Stimulated activated CD4-positive, alpha-beta T cell treated with anti-CD3 and anti-CD28 coated beads, Interleukin-15, amount 100 ng/mL, for 24 hours (primary cell): ENCODE data around the gene FAM9C.
"Not testable (repeated sequence)": the region's sequence is repeated elsewhere in the genome, so short reads cannot be mapped to it uniquely, and the experiment has no call there.

Experiments
- DNase-seq: peaks from one replicate; pipeline ENCODE4 v3.0.0-alpha.2; 2020

The FAM9C gene

GRCh38 chrX:13036896-13037295 is 7.5 kb downstream of the FAM9C start:
- DNase-seq = no peak

GRCh38 chrX:13033193-13033592 is 11.2 kb downstream of the FAM9C start:
- no peak for DNase-seq

- DNase-seq = no peak
Observed at GRCh38 chrX:13029887-13030771, 14.3 kb downstream of the FAM9C start.

DNA sequence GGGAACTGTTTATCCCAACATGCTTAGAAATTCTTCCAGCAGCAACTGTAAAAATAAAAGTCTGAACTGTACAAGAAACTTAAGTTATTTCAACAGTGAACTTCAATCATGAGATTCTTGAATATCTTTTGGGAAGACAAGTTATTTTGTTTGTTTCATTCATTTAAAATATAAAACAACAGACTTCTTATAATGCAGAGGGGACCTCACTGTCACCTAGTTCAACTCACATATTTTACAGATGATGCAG is 14.9 kb downstream of the FAM9C start:
- no peak for DNase-seq

DNA sequence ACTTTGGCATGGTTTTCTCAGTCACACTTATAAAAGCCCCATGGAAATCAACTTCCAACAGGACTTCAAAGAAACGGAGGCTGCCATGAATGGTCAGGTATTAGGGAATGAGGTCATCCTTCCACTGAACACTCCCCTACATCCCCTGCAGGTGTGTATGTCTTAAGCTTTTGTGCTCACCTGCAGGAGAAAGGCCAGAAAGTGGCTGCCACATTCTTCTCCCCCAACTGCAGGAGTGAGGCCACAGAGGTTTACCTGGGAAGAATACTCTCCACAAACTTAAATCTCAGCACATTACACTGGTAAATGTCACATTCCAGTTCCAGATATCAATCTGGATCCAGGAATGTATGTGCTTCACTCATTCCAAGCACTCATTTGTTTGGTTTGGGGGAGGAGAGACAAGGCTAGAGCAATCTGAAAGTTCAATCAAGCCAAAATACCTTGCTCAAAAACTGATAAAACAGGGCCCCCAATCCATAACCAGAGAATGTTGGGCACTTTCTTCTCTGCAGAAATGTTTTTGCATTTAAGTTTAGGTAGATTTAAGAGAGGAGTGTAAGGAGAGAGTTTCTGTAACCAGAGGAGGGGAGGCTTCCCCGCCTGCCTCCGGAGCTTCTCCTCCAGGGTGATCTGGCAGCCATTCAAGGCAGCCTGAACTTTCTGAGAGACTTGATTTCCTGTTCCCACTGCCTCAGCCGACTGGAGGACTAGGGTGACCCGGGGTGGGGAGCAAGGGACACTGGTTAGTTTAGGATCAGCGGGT is 15.4 kb downstream of the FAM9C start:
- DNase-seq = no peak

GRCh38 chrX:13026877-13027652 is 17.4 kb downstream of the FAM9C start:
- no peak for DNase-seq

DNA sequence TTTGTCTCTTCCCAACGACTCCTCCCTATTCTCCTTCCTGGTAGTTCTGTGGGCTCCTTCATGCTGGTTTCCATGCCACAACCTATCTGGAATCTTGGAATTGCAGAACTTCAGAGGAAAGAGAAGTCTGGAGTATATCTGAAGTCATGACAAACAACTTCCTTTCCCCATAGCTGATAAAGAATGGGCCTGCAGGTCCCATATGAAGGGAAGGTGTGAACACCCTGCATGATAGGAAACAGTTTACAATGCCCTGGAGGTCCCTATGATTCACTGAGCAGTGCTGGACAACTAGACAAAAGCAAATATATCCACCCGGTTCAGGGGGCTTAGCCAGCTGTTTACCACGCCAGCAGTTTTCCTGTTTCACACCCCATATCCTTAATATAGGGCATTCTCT is 19.4 kb downstream of the FAM9C start:
- DNase-seq = no peak

DNA sequence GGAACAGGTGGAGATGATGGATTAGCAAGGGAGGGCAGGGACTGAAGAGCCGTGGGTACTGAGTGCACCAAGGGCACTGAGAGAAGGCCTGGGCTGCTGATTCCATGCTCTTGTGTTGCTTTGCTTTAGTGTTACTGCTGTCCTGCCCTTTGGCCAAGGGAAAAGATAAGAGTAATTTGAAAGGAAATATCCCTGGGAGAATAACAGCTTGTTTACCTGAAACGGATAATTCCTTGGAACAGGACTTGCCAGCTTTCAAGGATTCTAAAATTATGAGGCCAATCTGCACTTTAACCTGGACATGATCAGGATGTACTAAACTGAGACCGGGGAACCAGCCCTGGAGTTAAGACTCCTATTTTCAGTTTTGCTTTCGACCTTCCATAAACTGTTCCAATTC is 20.4 kb downstream of the FAM9C start:
- DNase-seq = no peak

GRCh38 chrX:13023567-13023966 is 20.9 kb downstream of the FAM9C start:
- DNase-seq = no peak

DNA sequence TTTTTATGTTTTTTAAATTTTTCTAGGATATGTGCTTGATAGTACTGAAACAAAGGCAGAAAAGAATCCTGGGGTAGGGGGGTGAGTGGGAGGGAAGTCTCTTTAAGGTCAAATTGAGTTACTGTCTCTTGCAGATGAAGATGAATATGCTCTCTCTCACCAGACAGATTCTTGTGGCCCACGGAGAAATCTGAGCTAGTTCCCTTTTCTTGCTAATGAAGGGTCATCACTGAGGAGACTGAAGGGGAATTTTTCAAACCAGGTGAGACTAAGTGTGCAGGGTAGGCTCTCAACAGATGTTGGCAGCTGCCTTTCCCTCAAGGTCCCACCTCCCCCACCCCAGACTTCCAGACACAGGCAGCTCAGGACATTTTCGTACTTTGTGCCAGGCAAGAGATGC is 21.5 kb downstream of the FAM9C start:
- no peak for DNase-seq

DNA sequence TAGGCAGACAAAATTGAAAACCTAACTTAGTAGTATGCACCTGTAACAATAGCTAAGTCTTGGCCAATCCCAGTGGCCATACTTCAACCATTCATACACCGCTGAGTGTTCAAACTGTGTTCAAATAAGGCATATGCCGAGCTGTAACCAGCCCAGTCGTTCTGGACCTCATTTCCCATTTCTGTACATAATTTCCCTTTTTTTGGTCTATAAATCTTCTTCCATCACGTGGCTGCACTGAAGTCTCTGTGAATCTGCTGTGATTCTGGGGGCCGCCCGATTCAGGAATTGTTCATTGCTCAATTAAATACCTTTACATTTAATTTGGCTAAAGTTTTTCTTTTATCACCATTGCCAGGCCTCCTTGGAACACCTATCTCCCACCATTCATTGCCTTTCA is 27.7 kb downstream of the FAM9C start:
- DNase-seq = not testable (repeated sequence)

DNA sequence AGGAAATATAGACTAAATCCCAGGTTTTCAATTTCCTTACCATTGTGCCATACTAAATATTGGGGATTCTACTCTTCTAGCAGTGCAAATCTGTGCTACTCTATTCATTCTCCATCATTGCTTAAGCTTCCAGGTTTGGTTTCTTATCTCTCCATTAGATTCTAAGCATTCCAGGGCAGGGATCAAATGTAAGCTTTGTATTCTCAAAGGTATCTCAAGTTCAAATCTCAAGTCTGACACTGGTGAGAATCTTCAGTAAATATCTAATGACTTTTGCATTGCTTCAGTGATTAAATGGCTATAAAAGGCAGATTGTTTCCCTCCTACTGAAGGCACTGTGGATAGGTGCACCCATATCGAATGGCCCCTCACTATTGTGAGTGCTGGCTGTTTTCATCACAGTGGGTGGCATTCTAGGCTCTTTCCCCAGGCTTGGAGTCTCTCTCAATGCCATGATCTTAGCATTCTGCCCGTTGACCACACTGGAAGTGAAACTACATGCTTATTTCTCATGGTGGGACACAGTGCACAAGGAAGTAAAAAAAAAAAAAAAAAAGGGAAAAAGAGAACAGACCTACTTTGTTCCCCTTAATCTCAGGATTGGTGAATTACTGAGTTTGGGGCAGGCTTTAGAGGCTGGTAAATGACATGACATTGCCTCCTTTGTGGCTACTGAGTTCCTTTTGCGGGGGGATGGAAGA is 28.7 kb downstream of the FAM9C start:
- DNase-seq = no peak

- no peak for DNase-seq
Observed at GRCh38 chrX:13014111-13015096, 30.0 kb downstream of the FAM9C start.

DNA sequence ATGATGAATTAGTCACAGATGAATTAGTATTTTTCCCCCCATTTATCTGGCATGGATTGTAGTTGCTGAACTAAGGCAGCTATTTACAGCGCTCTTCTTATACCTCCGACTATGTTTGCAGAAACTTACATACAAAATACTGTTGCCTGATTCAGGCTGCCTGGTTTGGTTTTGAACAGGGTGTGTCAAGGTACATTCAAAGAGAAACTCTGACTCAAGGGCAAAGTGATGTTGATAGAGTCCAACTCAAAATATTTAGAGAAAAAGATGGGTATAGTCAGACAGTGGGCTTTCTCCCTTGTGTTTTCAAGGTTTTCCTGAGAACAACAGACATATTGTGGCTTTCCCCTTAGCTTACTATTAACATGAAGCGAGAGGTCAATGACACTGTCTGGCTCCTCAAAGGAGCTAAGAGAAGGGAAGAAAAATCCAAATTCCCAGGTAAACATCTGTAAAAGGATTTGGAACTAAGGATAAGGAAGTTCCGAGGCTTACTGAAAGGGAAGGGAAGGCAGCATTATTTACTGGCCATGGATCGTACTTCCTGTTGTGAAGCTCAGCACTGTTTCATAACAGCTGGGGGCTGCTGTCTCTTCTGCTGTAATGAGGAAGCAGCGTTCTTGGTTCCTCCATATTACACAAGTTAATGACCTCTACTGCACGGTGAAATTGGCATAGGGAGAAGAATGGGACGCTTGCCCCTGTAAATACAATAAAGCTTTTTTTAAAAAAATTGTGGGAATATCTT is 30.9 kb downstream of the FAM9C start:
- DNase-seq = peak; percentile 20

DNA sequence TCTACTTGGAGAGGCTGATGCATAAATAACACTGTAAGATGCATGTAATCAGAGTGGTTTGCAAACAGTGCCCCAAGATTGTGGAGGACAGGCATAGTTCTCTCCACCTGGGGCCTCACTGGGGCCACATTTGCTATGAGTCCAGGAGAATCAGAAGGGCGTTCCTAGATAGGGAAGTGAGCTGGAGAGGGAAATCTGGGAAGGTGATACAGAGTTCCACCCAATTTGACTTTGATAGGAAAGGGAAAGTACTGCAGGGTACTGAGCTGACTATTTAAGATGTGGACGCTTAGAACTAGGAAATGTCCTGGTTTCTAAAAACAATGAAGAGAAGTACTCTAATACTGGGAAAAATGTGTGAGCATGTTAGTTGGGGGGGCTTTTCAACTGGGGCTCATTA is 33.9 kb downstream of the FAM9C start:
- no peak for DNase-seq

DNA sequence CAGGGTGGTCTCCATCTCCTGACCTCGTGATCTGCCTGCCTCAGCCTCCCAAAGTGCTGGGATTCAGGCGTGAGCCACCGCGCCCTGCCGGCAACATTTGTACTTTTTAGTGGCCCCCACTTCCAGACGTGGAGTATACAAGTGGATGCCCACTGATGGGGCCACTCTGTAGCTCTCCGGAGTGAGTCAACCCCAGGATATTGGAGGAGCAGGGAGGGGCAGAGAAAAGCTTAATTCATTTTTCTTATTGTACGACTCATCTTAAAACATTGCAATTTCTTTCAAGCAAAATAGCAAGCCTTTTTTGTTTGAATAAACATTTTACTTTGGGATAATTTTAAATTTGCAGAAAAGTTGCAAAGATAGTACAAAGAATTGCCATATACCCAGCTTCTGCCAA is 34.6 kb downstream of the FAM9C start:
- DNase-seq = no peak

DNA sequence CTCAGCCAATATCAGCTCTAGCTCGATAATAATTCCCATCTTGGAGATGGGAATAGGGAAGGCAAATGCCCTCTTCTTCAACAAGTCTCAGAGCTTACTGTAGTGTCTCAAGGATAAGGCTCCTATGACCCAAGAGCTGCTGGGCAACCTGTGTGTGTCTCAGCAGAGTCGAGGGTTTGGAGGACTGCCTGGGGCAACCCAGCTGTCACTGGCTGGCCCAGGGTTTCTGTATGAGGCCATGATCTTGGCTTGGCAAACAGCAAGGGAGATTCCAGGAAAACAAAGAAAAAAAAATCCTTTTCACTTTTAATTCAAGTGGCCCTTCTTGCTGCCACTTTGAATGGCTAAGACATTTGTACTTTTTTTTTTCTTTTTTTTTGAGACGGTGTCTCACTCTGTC is 35.1 kb downstream of the FAM9C start:
- no peak for DNase-seq

- no peak for DNase-seq
Observed at GRCh38 chrX:13008851-13009250, 35.6 kb downstream of the FAM9C start.

- no peak for DNase-seq
Observed at GRCh38 chrX:13008189-13008533, 36.3 kb downstream of the FAM9C start.

GRCh38 chrX:13007519-13008188 is 36.8 kb downstream of the FAM9C start:
- DNase-seq = no peak
